Measurements from ENCODE around the gene CHKA. TPM values are rescaled to one million over a fixed set of nuclear protein-coding genes. Genes with fewer than 3 reads are reported as not detected.

Gene CHKA
- total RNA-seq, 1 experiment from 2014 or later: 63.0 TPM

DNA sequence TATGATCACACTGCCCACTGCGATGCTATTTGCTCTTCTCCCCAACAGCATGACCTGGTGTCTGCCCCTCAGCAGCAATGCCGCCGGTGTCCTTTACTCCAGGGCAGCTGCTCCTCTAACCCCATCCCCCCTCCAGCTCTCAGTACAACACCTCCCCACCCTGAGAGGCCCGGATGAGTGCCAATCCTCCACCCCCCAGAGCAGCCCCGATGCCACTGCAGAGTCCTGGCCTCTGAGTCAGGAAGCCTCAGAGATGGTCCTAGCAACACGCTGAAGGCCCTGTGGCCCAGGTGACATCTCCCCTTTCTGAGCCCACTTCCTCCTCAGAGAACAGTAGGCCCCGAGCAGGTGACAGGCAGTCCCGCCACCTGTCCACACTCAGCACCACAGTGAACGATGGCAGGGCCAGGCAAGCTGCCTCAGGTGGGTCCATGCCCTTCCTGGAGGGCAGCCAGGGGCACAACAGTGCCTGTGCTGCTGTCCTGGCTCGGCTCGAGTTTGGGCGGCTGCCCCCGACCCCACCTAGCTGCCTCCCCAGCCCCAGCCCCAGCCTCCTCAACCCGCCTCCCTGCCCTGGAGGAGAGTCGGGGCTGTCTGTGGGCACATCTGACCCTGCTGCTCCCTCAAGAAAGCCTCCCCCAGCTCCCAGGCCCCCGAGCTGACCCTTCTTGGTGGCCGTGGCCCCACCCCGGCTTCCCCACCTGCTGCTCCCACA lies 94.6 kb downstream of the CHKA start:
- H3K18ac ChIP-seq (ENCODE audit: insufficient read length, low read depth, low read length): no peak overlapping the region
- no peak overlapping the region for H3K27ac ChIP-seq (ENCODE audit: insufficient read length, low read depth, low read length)
- H2BK15ac ChIP-seq (ENCODE audit: low read depth, low read length): no peak overlapping the region
- H2BK120ac ChIP-seq (ENCODE audit: low read depth, low read length, poor library complexity, severe bottlenecking): no peak overlapping the region
- no peak for DNase-seq
- no peaks in the 10 kb centered on the region for H3K79me2 ChIP-seq (ENCODE audit: insufficient read depth, low read length)
- TF ChIP-seq, protein P1, sequence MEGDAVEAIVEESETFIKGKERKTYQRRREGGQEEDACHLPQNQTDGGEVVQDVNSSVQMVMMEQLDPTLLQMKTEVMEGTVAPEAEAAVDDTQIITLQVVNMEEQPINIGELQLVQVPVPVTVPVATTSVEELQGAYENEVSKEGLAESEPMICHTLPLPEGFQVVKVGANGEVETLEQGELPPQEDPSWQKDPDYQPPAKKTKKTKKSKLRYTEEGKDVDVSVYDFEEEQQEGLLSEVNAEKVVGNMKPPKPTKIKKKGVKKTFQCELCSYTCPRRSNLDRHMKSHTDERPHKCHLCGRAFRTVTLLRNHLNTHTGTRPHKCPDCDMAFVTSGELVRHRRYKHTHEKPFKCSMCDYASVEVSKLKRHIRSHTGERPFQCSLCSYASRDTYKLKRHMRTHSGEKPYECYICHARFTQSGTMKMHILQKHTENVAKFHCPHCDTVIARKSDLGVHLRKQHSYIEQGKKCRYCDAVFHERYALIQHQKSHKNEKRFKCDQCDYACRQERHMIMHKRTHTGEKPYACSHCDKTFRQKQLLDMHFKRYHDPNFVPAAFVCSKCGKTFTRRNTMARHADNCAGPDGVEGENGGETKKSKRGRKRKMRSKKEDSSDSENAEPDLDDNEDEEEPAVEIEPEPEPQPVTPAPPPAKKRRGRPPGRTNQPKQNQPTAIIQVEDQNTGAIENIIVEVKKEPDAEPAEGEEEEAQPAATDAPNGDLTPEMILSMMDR (conservative IDR thresholded peaks at IDR 0.05): no peak
- no peak overlapping the region for H4K5ac ChIP-seq (ENCODE audit: insufficient read length, low read depth, low read length)
- Mint-ChIP-seq H3K4me1 (peaks cover 19 to 23% of the 10 kb centered on the region in 2 experiments), H3K9me3 (no peaks in the 10 kb centered on the region), H3K36me3 (ENCODE audit: insufficient read depth in 1 of 3, low read depth in 3 of 3) (peaks cover 8 to 30% (median 14%) of the 10 kb centered on the region in 3 experiments), H3K27me3 (ENCODE audit: low read depth) (no peaks in the 10 kb centered on the region), H3K4me3 (peak overlapping the region in 1 of 2 experiments; percentile 23; a peak in 1 of 5 replicates), H3K27ac (peak overlapping the region in 1 of 3 experiments; percentile 35; a peak in 2 of 7 replicates)
- no peak overlapping the region for H3K4me2 ChIP-seq (ENCODE audit: insufficient read depth, insufficient read length, low read length)
- H3K56ac ChIP-seq (ENCODE audit: insufficient read length, low read depth, low read length): no peak overlapping the region
- no peak overlapping the region for H3K9ac ChIP-seq (ENCODE audit: extremely low read depth, insufficient read length, low read length)
- no peak overlapping the region for H2AK5ac ChIP-seq (ENCODE audit: insufficient read length, low read length)
- H3K4ac ChIP-seq (ENCODE audit: low read depth, low read length): no peak overlapping the region
- no peak overlapping the region for H2BK20ac ChIP-seq (ENCODE audit: low read depth, low read length, poor library complexity, severe bottlenecking)
- H2BK5ac ChIP-seq (ENCODE audit: insufficient read length, low read length): no peak overlapping the region
- peaks cover 1% of the 10 kb centered on the region for H3K79me1 ChIP-seq (ENCODE audit: insufficient read depth, low read depth, low read length, poor library complexity, severe bottlenecking)
- no peak overlapping the region for H4K8ac ChIP-seq (replicated peaks; ENCODE audit: insufficient read length, low read depth, low read length)
- H3T11ph ChIP-seq (ENCODE audit: low read length): no peak overlapping the region
- no peak overlapping the region for H3K14ac ChIP-seq (ENCODE audit: insufficient read depth, low read length)
- no peak overlapping the region for H2BK12ac ChIP-seq (ENCODE audit: insufficient read length, low read depth, low read length)
- peaks cover 8% of the 10 kb centered on the region for H3K23me2 ChIP-seq (ENCODE audit: insufficient read length, low read depth, low read length, poor library complexity, severe bottlenecking)
- no peaks in the 10 kb centered on the region for H3K9me3 ChIP-seq (ENCODE audit: control insufficient read depth, low read depth, low read length)
- H2AFZ ChIP-seq (ENCODE audit: low read length): no peak overlapping the region
- no peaks in the 10 kb centered on the region for H4K20me1 ChIP-seq (ENCODE audit: control insufficient read depth, insufficient read depth, insufficient read length)
- no peaks in the 10 kb centered on the region; the same call in 1 of the 2 replicates for H3K4me1 ChIP-seq (ENCODE audit: insufficient read depth, low read length)
- H3K27me3 ChIP-seq (ENCODE audit: insufficient read depth, low read length): no peaks in the 10 kb centered on the region
- no CpG with 5 or more reads among the region's 18 CpGs for WGBS (ENCODE audit: extremely low coverage, insufficient read length, low lambda C conversion rate)
- H3K23ac ChIP-seq (ENCODE audit: insufficient read length, low read depth, low read length): no peak overlapping the region
- H4K91ac ChIP-seq (ENCODE audit: insufficient read length, low read depth, low read length): no peak overlapping the region

All from H9 (cell line).